Measurements from ENCODE around the gene SLC45A3. TPM values are rescaled to one million over a fixed set of nuclear protein-coding genes. Genes with fewer than 3 reads are reported as not detected.

Gene SLC45A3
- total RNA-seq, 1 experiment from 2014 or later: 16.7 TPM

DNA sequence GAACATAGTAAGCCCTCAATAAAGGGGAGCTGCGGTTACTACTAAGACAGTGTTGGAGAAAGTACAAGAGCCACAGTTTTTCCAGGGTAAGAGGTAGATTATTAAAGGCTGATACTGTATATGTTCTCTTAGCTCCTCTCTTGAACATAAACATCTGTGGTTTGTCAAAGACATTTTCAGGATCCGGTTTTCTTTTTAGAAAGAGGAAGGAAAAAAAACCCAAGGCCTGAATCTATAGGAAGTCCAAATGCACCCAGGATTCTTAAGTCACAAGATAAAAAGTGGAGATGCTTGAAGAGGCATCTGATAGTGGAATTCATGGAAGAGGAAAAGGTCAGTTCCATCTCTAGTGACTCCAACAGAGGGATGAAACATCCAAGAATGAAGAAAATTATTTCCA, 24.6 kb upstream of the SLC45A3 start:
- Mint-ChIP-seq H3K27ac (peak overlapping the region in 1 of 3 experiments; percentile 41; a peak in 2 of 7 replicates), H3K9me3 (no peaks in the 10 kb centered on the region), H3K4me3 (no peak overlapping the region), H3K27me3 (ENCODE audit: low read depth) (no peaks in the 10 kb centered on the region), H3K36me3 (ENCODE audit: insufficient read depth in 1 of 3, low read depth in 3 of 3) (peaks cover 0 to 4% (median 3%) of the 10 kb centered on the region in 3 experiments; a peak in 3 of 7 replicates), H3K4me1 (peaks cover 24 to 30% of the 10 kb centered on the region in 2 experiments)
- no peaks in the 10 kb centered on the region for H3K27me3 ChIP-seq (ENCODE audit: insufficient read depth, low read length)
- H2AK5ac ChIP-seq (ENCODE audit: insufficient read length, low read length): no peak overlapping the region
- H3K27ac ChIP-seq (ENCODE audit: insufficient read length, low read depth, low read length): no peak overlapping the region
- H2BK15ac ChIP-seq (ENCODE audit: low read depth, low read length): no peak overlapping the region
- no peaks in the 10 kb centered on the region for H4K20me1 ChIP-seq (ENCODE audit: control insufficient read depth, insufficient read depth, insufficient read length)
- no peak overlapping the region for H2BK20ac ChIP-seq (ENCODE audit: low read depth, low read length, poor library complexity, severe bottlenecking)
- H3K9ac ChIP-seq (ENCODE audit: extremely low read depth, insufficient read length, low read length): no peak overlapping the region
- H3K14ac ChIP-seq (ENCODE audit: insufficient read depth, low read length): no peak overlapping the region
- no peak overlapping the region for H3K23ac ChIP-seq (ENCODE audit: insufficient read length, low read depth, low read length)
- H2AFZ ChIP-seq (ENCODE audit: low read length): no peak overlapping the region
- no peak overlapping the region for H2BK5ac ChIP-seq (ENCODE audit: insufficient read length, low read length)
- no peak for DNase-seq
- H4K8ac ChIP-seq (replicated peaks; ENCODE audit: insufficient read length, low read depth, low read length): no peak overlapping the region
- no peak overlapping the region for H3K18ac ChIP-seq (ENCODE audit: insufficient read length, low read depth, low read length)
- no peaks in the 10 kb centered on the region for H3K79me2 ChIP-seq (ENCODE audit: insufficient read depth, low read length)
- no peak overlapping the region for H4K5ac ChIP-seq (ENCODE audit: insufficient read length, low read depth, low read length)
- no peak overlapping the region for H3K4ac ChIP-seq (ENCODE audit: low read depth, low read length)
- no peak overlapping the region for H4K91ac ChIP-seq (ENCODE audit: insufficient read length, low read depth, low read length)
- H2BK120ac ChIP-seq (ENCODE audit: low read depth, low read length, poor library complexity, severe bottlenecking): no peak overlapping the region
- no peak overlapping the region for H3T11ph ChIP-seq (ENCODE audit: low read length)
- H3K23me2 ChIP-seq (ENCODE audit: insufficient read length, low read depth, low read length, poor library complexity, severe bottlenecking): no peaks in the 10 kb centered on the region
- TF ChIP-seq CTCF (conservative IDR thresholded peaks at IDR 0.05): no peak
- no peak overlapping the region for H3K4me2 ChIP-seq (ENCODE audit: insufficient read depth, insufficient read length, low read length)
- no peaks in the 10 kb centered on the region for H3K79me1 ChIP-seq (ENCODE audit: insufficient read depth, low read depth, low read length, poor library complexity, severe bottlenecking)
- H3K9me3 ChIP-seq (ENCODE audit: control insufficient read depth, low read depth, low read length): no peaks in the 10 kb centered on the region
- H2BK12ac ChIP-seq (ENCODE audit: insufficient read length, low read depth, low read length): no peak overlapping the region
- WGBS (ENCODE audit: extremely low coverage, insufficient read length, low lambda C conversion rate): no CpG with 5 or more reads among the region's 2 CpGs
- H3K56ac ChIP-seq (ENCODE audit: insufficient read length, low read depth, low read length): no peak overlapping the region
- H3K4me1 ChIP-seq (ENCODE audit: insufficient read depth, low read length): peaks cover 3% of the 10 kb centered on the region; the same call in 1 of the 2 replicates
